ENCODE data around the gene SOX9. TPM values are rescaled to one million over a fixed set of nuclear protein-coding genes. Genes with fewer than 3 reads are reported as not detected.
A peak's percentile ranks its signal among the peaks of the same experiment; 100 is the strongest.

The SOX9 gene
- total RNA-seq, 4 donors from 2014 or later, result 15.5 to 32.6 (median 23.3) TPM

DNA sequence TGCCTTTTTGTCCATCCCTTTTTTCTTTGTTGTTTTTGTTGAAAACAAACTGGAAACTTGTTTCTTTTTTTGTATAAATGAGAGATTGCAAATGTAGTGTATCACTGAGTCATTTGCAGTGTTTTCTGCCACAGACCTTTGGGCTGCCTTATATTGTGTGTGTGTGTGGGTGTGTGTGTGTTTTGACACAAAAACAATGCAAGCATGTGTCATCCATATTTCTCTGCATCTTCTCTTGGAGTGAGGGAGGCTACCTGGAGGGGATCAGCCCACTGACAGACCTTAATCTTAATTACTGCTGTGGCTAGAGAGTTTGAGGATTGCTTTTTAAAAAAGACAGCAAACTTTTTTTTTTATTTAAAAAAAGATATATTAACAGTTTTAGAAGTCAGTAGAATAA is 4.9 kb downstream of the SOX9 start:
- peaks cover 33 to 36% of the 10 kb centered on the region in 2 donors for H3K4me1 ChIP-seq
- no peak for DNase-seq
- H3K9me3 ChIP-seq, result no peaks in the 10 kb centered on the region
- no peak for TF ChIP-seq POLR2A (IDR thresholded peaks at IDR 0.05)
- TF ChIP-seq, protein P1, sequence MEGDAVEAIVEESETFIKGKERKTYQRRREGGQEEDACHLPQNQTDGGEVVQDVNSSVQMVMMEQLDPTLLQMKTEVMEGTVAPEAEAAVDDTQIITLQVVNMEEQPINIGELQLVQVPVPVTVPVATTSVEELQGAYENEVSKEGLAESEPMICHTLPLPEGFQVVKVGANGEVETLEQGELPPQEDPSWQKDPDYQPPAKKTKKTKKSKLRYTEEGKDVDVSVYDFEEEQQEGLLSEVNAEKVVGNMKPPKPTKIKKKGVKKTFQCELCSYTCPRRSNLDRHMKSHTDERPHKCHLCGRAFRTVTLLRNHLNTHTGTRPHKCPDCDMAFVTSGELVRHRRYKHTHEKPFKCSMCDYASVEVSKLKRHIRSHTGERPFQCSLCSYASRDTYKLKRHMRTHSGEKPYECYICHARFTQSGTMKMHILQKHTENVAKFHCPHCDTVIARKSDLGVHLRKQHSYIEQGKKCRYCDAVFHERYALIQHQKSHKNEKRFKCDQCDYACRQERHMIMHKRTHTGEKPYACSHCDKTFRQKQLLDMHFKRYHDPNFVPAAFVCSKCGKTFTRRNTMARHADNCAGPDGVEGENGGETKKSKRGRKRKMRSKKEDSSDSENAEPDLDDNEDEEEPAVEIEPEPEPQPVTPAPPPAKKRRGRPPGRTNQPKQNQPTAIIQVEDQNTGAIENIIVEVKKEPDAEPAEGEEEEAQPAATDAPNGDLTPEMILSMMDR (IDR thresholded peaks at IDR 0.05), result no peak
- no peaks in the 10 kb centered on the region for H3K27me3 ChIP-seq
- intact Hi-C loops (cut with DNase I), result loop anchor here (10.0 kb wide), 1 partner anchor 419 kb away; no protein-coding TSS in a partner anchor
- no peak overlapping the region for H3K4me3 ChIP-seq (replicated peaks in 1 of 3)
- H3K36me3 ChIP-seq, result peaks cover 0 to 8% of the 10 kb centered on the region in 2 donors
- peak overlapping the region; percentile 63 to 95 (median 79) for H3K27ac ChIP-seq

DNA sequence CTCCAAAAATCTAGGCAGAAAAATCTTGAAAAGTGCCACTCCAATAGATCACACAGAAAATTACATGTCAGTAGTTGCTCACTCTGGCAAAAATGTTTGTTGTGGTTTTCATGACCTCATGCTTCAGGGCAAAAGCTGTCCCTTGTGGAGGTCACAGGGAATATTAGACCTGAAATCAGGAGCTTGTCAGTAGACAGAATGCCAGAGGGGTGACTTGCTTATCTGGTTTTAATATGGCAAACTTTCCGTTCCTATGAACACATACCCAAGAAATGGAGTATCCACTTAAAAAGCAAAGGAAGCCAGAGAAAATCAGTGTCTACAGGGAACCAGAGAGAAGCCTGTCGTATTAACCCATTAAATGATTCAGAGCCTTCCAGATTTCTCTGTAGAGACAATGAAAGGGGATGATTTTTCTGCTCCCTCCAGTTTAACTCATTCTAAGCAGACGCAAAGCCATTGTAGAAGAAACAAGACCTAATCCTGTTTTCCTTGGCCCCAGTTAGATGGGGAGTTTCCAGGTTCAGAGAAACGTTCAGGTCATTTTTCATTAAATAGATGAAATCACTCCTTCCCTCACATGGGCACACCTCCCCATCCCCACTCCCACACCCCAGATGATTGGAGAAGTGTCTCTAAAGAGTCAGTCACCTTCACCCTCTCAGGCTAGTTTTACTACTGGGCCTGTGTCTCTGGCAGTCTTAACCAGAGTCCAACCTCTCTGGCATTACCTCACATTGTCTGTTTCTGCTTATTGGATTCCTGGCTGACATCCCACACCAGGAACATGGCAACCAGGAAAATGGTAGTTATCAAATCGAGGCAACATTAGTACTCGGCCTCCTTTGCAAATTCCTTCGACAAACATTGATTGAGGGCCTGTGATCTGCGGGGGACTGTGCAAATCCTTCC is 6.0 kb downstream of the SOX9 start:
- H3K4me1 ChIP-seq, result peaks cover 33 to 36% of the 10 kb centered on the region in 2 donors
- H3K27ac ChIP-seq, result peak overlapping the region; percentile 63 to 95 (median 79)
- no peak overlapping the region for H3K4me3 ChIP-seq (replicated peaks in 1 of 3)
- peak; percentile 24 to 25 for DNase-seq
- no peaks in the 10 kb centered on the region for H3K9me3 ChIP-seq
- TF ChIP-seq, protein P1 (IDR thresholded peaks at IDR 0.05), result peak in 2 of 6 experiments; percentile 25 to 28
- peak in 1 of 2 donors; percentile 47 for TF ChIP-seq POLR2A (IDR thresholded peaks at IDR 0.05)
- WGBS, 2 donors, result 49 to 66% methylated on average over 8 of the region's 8 CpGs
- H3K36me3 ChIP-seq, result peaks cover 0 to 8% of the 10 kb centered on the region in 2 donors
- intact Hi-C loops (cut with DNase I), result loop anchor here (10.0 kb wide), 1 partner anchor 418 kb away; no protein-coding TSS in a partner anchor
- H3K27me3 ChIP-seq, result no peaks in the 10 kb centered on the region

DNA sequence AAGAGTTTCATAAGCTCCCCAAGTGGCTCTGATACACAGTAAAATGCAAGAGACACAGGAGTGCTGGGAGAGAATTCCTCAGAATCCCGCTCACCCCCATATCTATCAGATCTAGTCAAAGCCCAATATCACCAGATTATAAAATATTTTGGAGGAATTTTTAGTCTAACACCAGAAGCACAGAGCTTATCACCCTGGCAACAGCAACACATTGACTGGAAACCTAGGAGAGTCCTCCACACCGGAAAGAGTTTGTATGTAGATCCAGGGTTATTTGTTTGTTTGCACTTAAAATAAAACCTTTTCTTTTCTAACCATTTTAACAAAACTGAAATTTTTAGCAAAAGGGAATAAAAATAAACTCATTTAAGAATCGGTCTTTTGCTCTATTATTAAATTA is 7.2 kb downstream of the SOX9 start:
- no peak overlapping the region for H3K4me3 ChIP-seq (replicated peaks in 1 of 3)
- DNase-seq, result no peak
- intact Hi-C loops (cut with DNase I), result loop anchor here (10.0 kb wide), 1 partner anchor 417 kb away; no protein-coding TSS in a partner anchor
- H3K27me3 ChIP-seq, result no peaks in the 10 kb centered on the region
- H3K27ac ChIP-seq, result peak overlapping the region in 1 of 3 donors; percentile 95
- 82 to 85% methylated on average over 3 of the region's 3 CpGs for WGBS, 2 donors
- no peaks in the 10 kb centered on the region for H3K9me3 ChIP-seq
- H3K4me1 ChIP-seq, result peaks cover 29 to 35% of the 10 kb centered on the region in 2 donors
- H3K36me3 ChIP-seq, result peaks cover 0 to 8% of the 10 kb centered on the region in 2 donors
- TF ChIP-seq POLR2A (IDR thresholded peaks at IDR 0.05), result no peak
- TF ChIP-seq, protein P1 (IDR thresholded peaks at IDR 0.05), result no peak

DNA sequence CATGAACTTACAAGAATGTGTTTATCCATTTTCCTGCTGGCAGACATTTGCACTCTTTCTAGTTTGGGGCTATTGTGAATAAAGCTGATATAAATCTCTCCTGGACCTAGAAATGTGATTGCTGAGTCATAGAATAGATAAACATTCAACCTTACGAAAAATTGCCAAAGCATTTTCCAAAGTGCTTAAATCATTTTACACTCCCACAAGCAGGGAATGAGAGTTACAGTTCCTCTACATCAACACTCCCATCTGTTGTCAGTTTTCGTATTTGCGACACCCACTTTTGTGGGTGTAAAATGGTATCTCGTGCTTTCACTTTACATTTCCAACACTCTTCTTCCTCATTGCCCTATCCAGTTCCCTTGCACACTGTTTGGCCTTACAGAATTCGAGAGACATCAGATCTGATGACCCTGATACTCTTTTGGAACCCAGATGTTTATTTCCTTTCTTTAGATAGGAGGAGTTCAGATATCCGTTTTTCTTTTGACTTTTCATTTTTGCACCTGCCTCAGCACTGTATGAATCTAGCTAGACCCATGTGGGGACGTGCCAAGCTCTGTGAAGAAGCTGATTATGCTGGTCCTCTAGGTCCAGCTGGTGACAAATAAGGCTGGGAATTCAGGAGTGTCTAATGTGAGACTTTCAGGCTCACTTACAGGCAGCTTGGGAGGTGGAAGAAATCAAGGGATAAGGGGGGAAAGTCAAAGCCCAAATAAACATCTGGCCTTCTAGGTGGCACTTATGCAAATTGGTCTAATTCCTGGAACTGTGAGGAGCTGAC is 14.0 kb downstream of the SOX9 start:
- H3K4me3 ChIP-seq (replicated peaks in 1 of 3), result no peak overlapping the region
- no peaks in the 10 kb centered on the region for H3K36me3 ChIP-seq
- no peak for DNase-seq
- intact Hi-C loops (cut with DNase I), result no loop called here
- 67 to 81% methylated on average over 7 of the region's 7 CpGs for WGBS, 2 donors
- no peaks in the 10 kb centered on the region for H3K4me1 ChIP-seq
- no peak for TF ChIP-seq POLR2A (IDR thresholded peaks at IDR 0.05)
- TF ChIP-seq, protein P1 (IDR thresholded peaks at IDR 0.05), result no peak
- no peaks in the 10 kb centered on the region for H3K27me3 ChIP-seq
- no peak overlapping the region for H3K27ac ChIP-seq
- H3K9me3 ChIP-seq, result no peaks in the 10 kb centered on the region

Measured in thyroid gland (tissue), 4 donors.